SK-N-SH (cell line): Measurements from ENCODE around the gene SCARF1. TPM values are rescaled to one million over a fixed set of nuclear protein-coding genes. Genes with fewer than 3 reads are reported as not detected.

Experiments used
- CTCF ChIA-PET: fragments of 300-600, 350-600 bp; formaldehyde crosslinking; extraction: SDS; loops from one replicate; lab custom pipeline; 2021; lab: Yijun Ruan, JAX
- POLR2A ChIA-PET: fragments of 350-600 bp; sonication (Branson Sonifier 250); formaldehyde crosslinking; extraction: SDS; loops from one replicate; lab custom pipeline; 2020; ENCODE audit warnings: antibody characterized with exemption, inconsistent platforms; lab: Yijun Ruan, JAX
- DNase-seq: peaks from one replicate; pipeline ENCODE4 v3.0.0; 2012
- H2AFZ ChIP-seq: fragments of 200-600 bp; sonication (generic); 2 replicates; pipeline ENCODE4 v1.8.1; 2016; ENCODE audit warnings: antibody characterized with exemption, mild to moderate bottlenecking, low read depth
- H3F3A ChIP-seq: fragments of 200-600 bp; sonication (generic); replicated peaks from 2 replicates; pipeline ENCODE3; 2016; ENCODE audit warnings: antibody characterized with exemption, mild to moderate bottlenecking; ENCODE audit not compliant: insufficient read depth
- H3K27ac ChIP-seq, 2 experiments: fragments of 200-500 bp in 1 of 2; fragments of 200-600 bp in 1 of 2; sonication (Bioruptor generic) in 1 of 2; sonication (generic), shearing (Covaris generic) in 1 of 2; 2 replicates each; pipeline versions ENCODE4 v1.5.1 to v1.6.1; 2014 to 2016; ENCODE audit warnings: low read depth in 2 of 2, inconsistent platforms in 1 of 2, low read length in 1 of 2, mild to moderate bottlenecking in 1 of 2, mixed read lengths in 1 of 2
- H3K27me3 ChIP-seq: fragments of 200-600 bp; sonication (generic), shearing (Covaris generic); 2 replicates; pipeline ENCODE4 v1.6.1; 2016; ENCODE audit warnings: mixed run types; ENCODE audit not compliant: insufficient read depth
- H3K36me3 ChIP-seq, 2 experiments: fragments of 200-500 bp in 1 of 2; fragments of 200-600 bp in 1 of 2; sonication (Bioruptor generic) in 1 of 2; sonication (generic) in 1 of 2; replicated peaks in 1 of 2; 2 replicates each; pipeline versions ENCODE3 to v1.5.1; 2014 to 2016; ENCODE audit warnings: low read length in 1 of 2, mild to moderate bottlenecking in 1 of 2; ENCODE audit not compliant: insufficient read depth in 2 of 2, control insufficient read depth in 1 of 2
- H3K4me1 ChIP-seq, 2 experiments: fragments of 200-500 bp in 1 of 2; fragments of 200-600 bp in 1 of 2; sonication (Bioruptor generic) in 1 of 2; sonication (generic), shearing (Covaris generic) in 1 of 2; 2 replicates each; pipeline versions ENCODE4 v1.5.1 to v1.6.1; 2014 to 2016; ENCODE audit warnings: low read depth in 1 of 2, low read length in 1 of 2, mixed run types in 1 of 2; ENCODE audit not compliant: insufficient read depth in 2 of 2, control insufficient read depth in 1 of 2
- H3K4me2 ChIP-seq: fragments of 200-600 bp; sonication (generic), shearing (Covaris generic); 2 replicates; pipeline ENCODE4 v1.6.1; 2017; ENCODE audit warnings: mixed run types
- H3K4me3 ChIP-seq, 2 experiments: fragments of 200-500 bp in 1 of 2; fragments of 200-600 bp in 1 of 2; sonication (Bioruptor generic) in 1 of 2; sonication (generic), shearing (Covaris generic) in 1 of 2; 2 replicates each; pipeline versions ENCODE4 v1.5.1 to v1.8.1; 2014 to 2016; ENCODE audit warnings: low read depth in 2 of 2, inconsistent platforms in 1 of 2, low read length in 1 of 2, mild to moderate bottlenecking in 1 of 2, mixed read lengths in 1 of 2, moderate library complexity in 1 of 2
- H3K79me2 ChIP-seq: fragments of 200-600 bp; sonication (generic); 2 replicates; pipeline ENCODE4 v1.8.1; 2017; ENCODE audit warnings: mild to moderate bottlenecking; ENCODE audit not compliant: insufficient read depth
- H3K9ac ChIP-seq: fragments of 200-600 bp; sonication (generic); 2 replicates; pipeline ENCODE4 v1.6.1; 2017; ENCODE audit warnings: mixed run types
- H3K9me2 ChIP-seq: fragments of 200-600 bp; sonication (generic); 2 replicates; pipeline ENCODE4 v1.6.1; 2017; ENCODE audit warnings: mixed run types
- H3K9me3 ChIP-seq: fragments of 200-600 bp; sonication (generic); 2 replicates; pipeline ENCODE4 v1.6.1; 2017; ENCODE audit warnings: mixed run types, mild to moderate bottlenecking, moderate library complexity
- H4K20me1 ChIP-seq: fragments of 200-600 bp; sonication (generic); 2 replicates; pipeline ENCODE4 v1.6.1; 2017; ENCODE audit warnings: mild to moderate bottlenecking, mixed run types; ENCODE audit not compliant: insufficient read depth
- ELF1 ChIP-seq: IDR thresholded peaks from 2 replicates; pipeline ENCODE4 v1.4.0; 2012
- EP300 ChIP-seq, 2 experiments: IDR thresholded peaks; 2 replicates each; pipeline versions ENCODE4 v1.4.0 to v1.6.1; 2012; ENCODE audit warnings: borderline replicate concordance in 1 of 2, low read depth in 1 of 2, low read length in 1 of 2
- EZH2phosphoT487 ChIP-seq: fragments of 200-600 bp; sonication (generic); IDR thresholded peaks from 2 replicates; pipeline ENCODE4 v1.6.1; 2017; ENCODE audit warnings: low read depth, mixed run types, mild to moderate bottlenecking, antibody characterized with exemption, moderate library complexity, borderline replicate concordance
- FOSL2 ChIP-seq: IDR thresholded peaks from 2 replicates; pipeline ENCODE4 v1.4.0; 2012; ENCODE audit warnings: low read depth, mild to moderate bottlenecking, moderate library complexity, borderline replicate concordance
- GABPA ChIP-seq: IDR thresholded peaks from 2 replicates; pipeline ENCODE4 v1.4.0; 2012; ENCODE audit warnings: low read depth, mild to moderate bottlenecking
- GATA2 ChIP-seq: sonication (generic); formaldehyde crosslinking; IDR thresholded peaks from 2 replicates; pipeline ENCODE4 v1.5.0; 2020; ENCODE audit warnings: mild to moderate bottlenecking, missing genetic modification reagents
- IRF3 ChIP-seq: fragments of 150-350 bp; IDR thresholded peaks from 2 replicates; pipeline ENCODE4 v1.6.1; 2016; ENCODE audit warnings: mild to moderate bottlenecking, low read depth, low read length
- MAX ChIP-seq: IDR thresholded peaks from 2 replicates; pipeline ENCODE4 v1.4.0; 2012; ENCODE audit warnings: low read depth
- MXI1 ChIP-seq: IDR thresholded peaks from 2 replicates; pipeline ENCODE4 v1.6.1; 2012; ENCODE audit warnings: mild to moderate bottlenecking, low read depth, low read length, improper control_type of control experiment
- NRF1 ChIP-seq: IDR thresholded peaks from 2 replicates; pipeline ENCODE4 v1.6.1; 2012; ENCODE audit warnings: low read depth, mild to moderate bottlenecking, low read length
- PBX3 ChIP-seq: IDR thresholded peaks from 2 replicates; pipeline ENCODE4; 2012
- POLR2AphosphoS5 ChIP-seq: IDR thresholded peaks from 2 replicates; pipeline ENCODE4 v1.6.1; 2012; ENCODE audit warnings: low read depth, low read length
- RAD21 ChIP-seq: IDR thresholded peaks from 2 replicates; pipeline ENCODE4 v1.6.1; 2012; ENCODE audit warnings: mild to moderate bottlenecking, low read length
- RXRA ChIP-seq: IDR thresholded peaks from 2 replicates; pipeline ENCODE4 v1.4.0; 2012; ENCODE audit warnings: low read depth, mild to moderate bottlenecking, borderline replicate concordance
- TEAD4 ChIP-seq: IDR thresholded peaks from 2 replicates; pipeline ENCODE4 v1.4.0; 2012; ENCODE audit warnings: mild to moderate bottlenecking, borderline replicate concordance; ENCODE audit not compliant: insufficient read depth
- USF1 ChIP-seq: IDR thresholded peaks from 2 replicates; pipeline ENCODE4 v1.4.0; 2012; ENCODE audit warnings: low read depth, borderline replicate concordance
- USF2 ChIP-seq: fragments of 150-350 bp; IDR thresholded peaks from 2 replicates; pipeline ENCODE4 v1.6.1; 2017; ENCODE audit warnings: antibody characterized with exemption, low read length, low read depth, borderline replicate concordance
- YY1 ChIP-seq: IDR thresholded peaks from 2 replicates; pipeline ENCODE4 v1.4.0; 2012; ENCODE audit warnings: low read depth, mild to moderate bottlenecking
- ZBTB33 ChIP-seq: IDR thresholded peaks from 2 replicates; pipeline ENCODE4 v1.4.0; 2012; ENCODE audit warnings: low read depth, borderline replicate concordance
- WGBS: methylation state at CpG from one replicate; pipeline ENCODE4 v1.1.6; 2017; ENCODE audit warnings: low lambda C conversion rate; 5-methylcytosine and 5-hydroxymethylcytosine counted together
- polyA plus RNA-seq, 3 experiments: library from polyadenylated mRNA; depleted of rRNA; stranded (reverse); fragments of >200 nt; gene quantifications; 2 replicates each; pipeline ENCODE4 v1.2.3, GENCODE V29; 2012

The SCARF1 gene
- polyA plus RNA-seq, 1 of the 3 experiments (the other 2 are of a cell fraction) = 0.39 TPM

- no peak for TF ChIP-seq GATA2
- TF ChIP-seq MAX = no peak
- TF ChIP-seq EP300 (IDR thresholded peaks at IDR 0.05; ENCODE audit: borderline replicate concordance in 1 of 2, low read depth in 1 of 2, low read length in 1 of 2) = no peak
- no peak for TF ChIP-seq IRF3
- no peak for TF ChIP-seq ZBTB33
- no peak for TF ChIP-seq YY1
- no peak for TF ChIP-seq GABPA
Measured at GRCh38 chr17:1627182-1627981, 18.1 kb downstream of the SCARF1 start (continued).

GRCh38 chr17:1626333-1626732 lies 19.2 kb downstream of the SCARF1 start:
- Histone ChIP-seq H3K9me3 (no peaks in the 10 kb centered on the region), H3K4me1 (peaks cover 3 to 13% of the 10 kb centered on the region in 2 experiments; a peak in 2 of 4 replicates), H3K79me2 (no peaks in the 10 kb centered on the region), H3K9ac (no peak overlapping the region), H3K4me3 (no peak overlapping the region), H3K4me2 (no peak overlapping the region), H3K36me3 (no peaks in the 10 kb centered on the region), H2AFZ (no peak overlapping the region), H3F3A (no peaks in the 10 kb centered on the region), H4K20me1 (no peaks in the 10 kb centered on the region), H3K27me3 (no peaks in the 10 kb centered on the region), H3K9me2 (no peaks in the 10 kb centered on the region), H3K27ac (no peak overlapping the region)
- TF ChIP-seq ELF1 (no peak), USF1 (no peak), ZBTB33 (no peak), YY1 (no peak), POLR2AphosphoS5 (no peak), MAX (no peak), NRF1 (no peak), IRF3 (no peak), FOSL2 (no peak), TEAD4 (no peak), RAD21 (no peak), GABPA (no peak), MXI1 (no peak), EZH2phosphoT487 (no peak), PBX3 (no peak), USF2 (no peak), RXRA (no peak)
- ChIA-PET CTCF (interaction anchor here (0.8 to 2.1 kb wide), 3 partner anchors 22 to 264 kb away, joined by 3 to 11 read pairs (median 3); partner anchors contain the start of gene RILP), POLR2A (no interaction called here)
- 81% methylated on average over 3 of the region's 3 CpGs for WGBS
- DNase-seq = no peak
